Fibroblast of lung (primary cell): ENCODE data around the gene SORCS2. TPM values are rescaled to one million over a fixed set of nuclear protein-coding genes. Genes with fewer than 3 reads are reported as not detected.

Experiments
- DNase-seq, 2 donors: peaks; one replicate each; pipeline versions ENCODE4 v3.0.0 to v3.0.0-alpha.2; 2010; ENCODE audit warnings: low read depth in 2 of 2
- H2AFZ ChIP-seq: 2 replicates; pipeline ENCODE4 v1.5.1; 2012; ENCODE audit warnings: low read length, control low read depth, inconsistent platforms
- H3K27ac ChIP-seq: 2 replicates; pipeline ENCODE4 v1.5.1; 2011; ENCODE audit warnings: low read length, control low read depth; ENCODE audit not compliant: insufficient read depth
- H3K27me3 ChIP-seq: 2 replicates; pipeline ENCODE4 v1.5.1; 2011; ENCODE audit warnings: mild to moderate bottlenecking, low read length; ENCODE audit not compliant: control insufficient read depth, insufficient read depth
- H3K36me3 ChIP-seq: 2 replicates; pipeline ENCODE4 v1.5.1; 2011; ENCODE audit warnings: low read length; ENCODE audit not compliant: control insufficient read depth, insufficient read depth
- H3K4me1 ChIP-seq: 2 replicates; pipeline ENCODE4 v1.5.1; 2011; ENCODE audit warnings: low read length; ENCODE audit not compliant: control insufficient read depth, insufficient read depth; ENCODE audit errors: extremely low read depth
- H3K4me2 ChIP-seq: 2 replicates; pipeline ENCODE4 v1.5.1; 2011; ENCODE audit warnings: low read length, control low read depth; ENCODE audit not compliant: insufficient read depth; ENCODE audit errors: extremely low read depth
- H3K4me3 ChIP-seq, 4 experiments: fragments of 200-600 bp in 1 of 4; sonication (generic) in 1 of 4; replicated peaks in 1 of 4; 2 replicates each; pipeline ENCODE4 v1.5.1; 2011 to 2016; ENCODE audit warnings: low read length in 4 of 4, low read depth in 3 of 4, mild to moderate bottlenecking in 3 of 4, control low read depth in 2 of 4, inconsistent platforms in 1 of 4, mixed read lengths in 1 of 4; ENCODE audit not compliant: insufficient read depth in 1 of 4; ENCODE audit errors: control extremely low read depth in 1 of 4
- H3K79me2 ChIP-seq: 2 replicates; pipeline ENCODE4 v1.5.1; 2012; ENCODE audit warnings: mild to moderate bottlenecking, low read length, inconsistent platforms; ENCODE audit not compliant: control insufficient read depth, insufficient read depth
- H3K9ac ChIP-seq: 2 replicates; pipeline ENCODE4 v1.5.1; 2011; ENCODE audit warnings: mild to moderate bottlenecking, low read length, control low read depth; ENCODE audit not compliant: insufficient read depth
- H3K9me3 ChIP-seq: 2 replicates; pipeline ENCODE4 v1.5.1; 2012; ENCODE audit warnings: low read depth, low read length; ENCODE audit not compliant: control insufficient read depth, insufficient read depth
- H4K20me1 ChIP-seq: 2 replicates; pipeline ENCODE4 v1.5.1; 2011; ENCODE audit warnings: low read length; ENCODE audit not compliant: control insufficient read depth, insufficient read depth; ENCODE audit errors: extremely low read depth
- CTCF ChIP-seq, 2 donors: IDR thresholded peaks in 1 of 2; conservative IDR thresholded peaks in 1 of 2; 1 replicate in 1 of 2; 2 replicates in 1 of 2; pipeline ENCODE4 v1.5.1; 2011 to 2012; ENCODE audit warnings: low read length in 2 of 2, control low read depth in 1 of 2, inconsistent platforms in 1 of 2, low read depth in 1 of 2, mild to moderate bottlenecking in 1 of 2
- EZH2 ChIP-seq: IDR thresholded peaks from 2 replicates; pipeline ENCODE4 v1.5.1; 2012; ENCODE audit warnings: low read length, control low read depth, mild to moderate bottlenecking; ENCODE audit errors: missing control alignments
- polyA plus RNA-seq, 2 donors: library from polyadenylated mRNA; depleted of rRNA in 1 of 2; stranded (reverse) in 1 of 2; unstranded in 1 of 2; fragments of >200 nt; gene quantifications; 2 replicates each; pipeline ENCODE4 v1.2.1, GENCODE V29; 2011 to 2012; ENCODE audit warnings: missing spikeins in 1 of 2
- total RNA-seq: library from RNA; depleted of rRNA; stranded (reverse); fragments of >200 nt; gene quantifications from 2 replicates; pipeline ENCODE4 v1.2.1, GENCODE V29; 2014

Gene SORCS2
- total and polyA plus RNA-seq, 2 donors (not counting 1 experiment from before 2014, with no cell fraction given) = 0.17 to 0.41 TPM

- Histone ChIP-seq H4K20me1 (no peaks in the 10 kb centered on the region), H3K9me3 (no peaks in the 10 kb centered on the region), H2AFZ (no peak overlapping the region), H3K36me3 (no peaks in the 10 kb centered on the region), H3K4me3 (no peak overlapping the region), H3K9ac (no peak overlapping the region), H3K79me2 (no peaks in the 10 kb centered on the region), H3K4me2 (no peak overlapping the region), H3K4me1 (no peaks in the 10 kb centered on the region), H3K27me3 (no peaks in the 10 kb centered on the region), H3K27ac (no peak overlapping the region)
- TF ChIP-seq EZH2 = no peak
- no peak for TF ChIP-seq CTCF (conservative IDR thresholded peaks at IDR 0.05 in 1 of 2, IDR thresholded peaks at IDR 0.05 in 1 of 2; ENCODE audit: low read depth in 1 of 2, low read length in 2 of 2)
- peak in 1 of 2 donors; percentile 55 for DNase-seq
Measured at GRCh38 chr4:7736436-7737267, 544.3 kb downstream of the SORCS2 start.

- Histone ChIP-seq H4K20me1 (no peaks in the 10 kb centered on the region), H3K4me3 (no peak overlapping the region), H3K9me3 (no peaks in the 10 kb centered on the region), H3K9ac (no peak overlapping the region), H3K27ac (no peak overlapping the region), H2AFZ (no peak overlapping the region), H3K79me2 (no peaks in the 10 kb centered on the region), H3K4me2 (no peak overlapping the region), H3K36me3 (no peaks in the 10 kb centered on the region), H3K4me1 (no peaks in the 10 kb centered on the region), H3K27me3 (no peaks in the 10 kb centered on the region)
- DNase-seq = no peak
- no peak for TF ChIP-seq EZH2
- TF ChIP-seq CTCF (conservative IDR thresholded peaks at IDR 0.05 in 1 of 2, IDR thresholded peaks at IDR 0.05 in 1 of 2; ENCODE audit: low read depth in 1 of 2, low read length in 2 of 2) = no peak
Measured at GRCh38 chr4:7737268-7737645, 544.9 kb downstream of the SORCS2 start.

GRCh38 chr4:7737752-7738457 is 545.6 kb downstream of the SORCS2 start:
- no peaks in the 10 kb centered on the region for H4K20me1 ChIP-seq

More at GRCh38 chr4:7737752-7738457, 545.6 kb downstream of the SORCS2 start:
- no peak overlapping the region for H3K4me3 ChIP-seq
- no peaks in the 10 kb centered on the region for H3K4me1 ChIP-seq
- H2AFZ ChIP-seq = no peak overlapping the region
- no peak overlapping the region for H3K9ac ChIP-seq
- no peak for TF ChIP-seq EZH2
- no peak for TF ChIP-seq CTCF (conservative IDR thresholded peaks at IDR 0.05 in 1 of 2, IDR thresholded peaks at IDR 0.05 in 1 of 2; ENCODE audit: low read depth in 1 of 2, low read length in 2 of 2)
- no peak overlapping the region for H3K27ac ChIP-seq
- H3K36me3 ChIP-seq = no peaks in the 10 kb centered on the region
- H3K4me2 ChIP-seq = no peak overlapping the region
- no peaks in the 10 kb centered on the region for H3K27me3 ChIP-seq
- DNase-seq = no peak
- H3K79me2 ChIP-seq = no peaks in the 10 kb centered on the region
- H3K9me3 ChIP-seq = no peaks in the 10 kb centered on the region
